Epithelial cell of esophagus (primary cell): ENCODE measurements around the gene DDX42.
A peak's percentile ranks its signal among the peaks of the same experiment; 100 is the strongest.

Experiments
- DNase-seq: peaks from one replicate; pipeline ENCODE4 v3.0.0; 2010; ENCODE audit warnings: low read depth
- H3K4me3 ChIP-seq: 2 replicates; pipeline ENCODE4 v1.5.1; 2011; ENCODE audit warnings: mild to moderate bottlenecking, low read length, control low read depth
- TF ChIP-seq, protein P1 (sequence below): IDR thresholded peaks from 2 replicates; pipeline ENCODE4 v1.5.1; 2011; ENCODE audit warnings: low read depth, mild to moderate bottlenecking, low read length, control low read depth, inconsistent platforms; ENCODE audit not compliant: insufficient read depth; ENCODE audit errors: missing control alignments

Gene DDX42

GRCh38 chr17:63827002-63827800, 53.2 kb downstream of the DDX42 start, which contains the start of the genes FTSJ3 and PSMC5:
Gene FTSJ3, minus strand, starts transcription at chr17:63827663. Its CDS starts 761 bp downstream, at chr17:63826902.
Gene PSMC5, plus strand, starts transcription at chr17:63827431. Its CDS starts 60 bp downstream, at chr17:63827491.
- TF ChIP-seq, protein P1, sequence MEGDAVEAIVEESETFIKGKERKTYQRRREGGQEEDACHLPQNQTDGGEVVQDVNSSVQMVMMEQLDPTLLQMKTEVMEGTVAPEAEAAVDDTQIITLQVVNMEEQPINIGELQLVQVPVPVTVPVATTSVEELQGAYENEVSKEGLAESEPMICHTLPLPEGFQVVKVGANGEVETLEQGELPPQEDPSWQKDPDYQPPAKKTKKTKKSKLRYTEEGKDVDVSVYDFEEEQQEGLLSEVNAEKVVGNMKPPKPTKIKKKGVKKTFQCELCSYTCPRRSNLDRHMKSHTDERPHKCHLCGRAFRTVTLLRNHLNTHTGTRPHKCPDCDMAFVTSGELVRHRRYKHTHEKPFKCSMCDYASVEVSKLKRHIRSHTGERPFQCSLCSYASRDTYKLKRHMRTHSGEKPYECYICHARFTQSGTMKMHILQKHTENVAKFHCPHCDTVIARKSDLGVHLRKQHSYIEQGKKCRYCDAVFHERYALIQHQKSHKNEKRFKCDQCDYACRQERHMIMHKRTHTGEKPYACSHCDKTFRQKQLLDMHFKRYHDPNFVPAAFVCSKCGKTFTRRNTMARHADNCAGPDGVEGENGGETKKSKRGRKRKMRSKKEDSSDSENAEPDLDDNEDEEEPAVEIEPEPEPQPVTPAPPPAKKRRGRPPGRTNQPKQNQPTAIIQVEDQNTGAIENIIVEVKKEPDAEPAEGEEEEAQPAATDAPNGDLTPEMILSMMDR, result peak; percentile 35
- peak; percentile 97 for DNase-seq
- peak within 1 kb of the TSS; percentile 88 for H3K4me3 ChIP-seq

DNA sequence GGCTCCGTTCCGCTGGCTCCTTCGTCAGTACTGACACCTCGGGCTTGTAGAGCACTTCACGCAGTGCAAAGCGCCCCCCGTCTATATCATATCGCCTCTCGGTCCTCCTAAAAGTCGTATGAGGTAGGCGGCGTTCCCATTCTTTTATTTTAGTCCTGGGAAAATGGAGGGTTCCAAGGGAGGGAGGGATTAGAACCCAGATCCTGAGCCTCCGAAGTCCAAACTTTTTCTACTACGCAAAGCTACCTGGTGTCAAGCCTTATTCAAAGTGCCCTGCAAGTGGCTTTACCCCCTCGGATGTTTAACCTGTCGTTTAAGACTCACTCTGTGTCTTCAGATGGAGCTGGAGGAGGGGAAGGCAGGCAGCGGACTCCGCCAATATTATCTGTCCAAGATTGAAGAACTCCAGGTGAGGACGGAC, 53.8 kb downstream of the DDX42 start:
- no peak for DNase-seq
- TF ChIP-seq, protein P1, result no peak
- peak overlapping the region; percentile 88 for H3K4me3 ChIP-seq

DNA sequence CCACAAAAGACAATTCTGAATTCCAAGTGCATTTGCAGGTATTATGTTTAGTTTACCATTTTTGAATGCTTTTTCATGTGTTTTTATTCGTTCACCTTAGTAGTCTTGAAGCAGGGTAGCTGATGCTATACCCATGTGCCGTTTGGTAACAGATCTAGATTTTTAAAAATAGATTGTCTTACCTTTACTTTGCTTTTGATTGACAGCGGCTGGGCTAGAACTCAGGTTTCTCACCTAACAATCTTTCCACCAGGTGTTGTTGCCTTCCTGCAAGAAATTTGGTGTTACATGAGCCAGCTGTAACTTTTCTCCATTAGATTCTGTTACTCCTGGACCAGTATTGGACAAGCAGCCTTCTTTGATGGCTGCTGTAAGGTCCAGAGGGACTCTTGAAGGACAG, 55.0 kb downstream of the DDX42 start:
- TF ChIP-seq, protein P1, result no peak
- peak overlapping the region; percentile 88 for H3K4me3 ChIP-seq

DNA sequence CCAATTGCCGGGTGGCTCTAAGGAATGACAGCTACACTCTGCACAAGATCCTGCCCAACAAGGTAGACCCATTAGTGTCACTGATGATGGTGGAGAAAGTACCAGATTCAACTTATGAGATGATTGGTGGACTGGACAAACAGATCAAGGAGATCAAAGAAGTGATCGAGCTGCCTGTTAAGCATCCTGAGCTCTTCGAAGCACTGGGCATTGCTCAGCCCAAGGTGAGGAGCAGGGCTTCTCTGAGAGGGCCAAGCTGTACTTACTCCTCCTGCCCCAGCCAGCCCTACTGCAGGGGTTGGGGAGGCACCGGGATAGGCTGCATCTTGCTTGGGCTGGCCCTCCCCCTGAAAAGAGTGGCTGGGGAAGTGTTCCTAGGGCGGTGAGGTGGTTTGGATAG, 56.3 kb downstream of the DDX42 start:
- H3K4me3 ChIP-seq, result no peak overlapping the region
- no peak for DNase-seq
- TF ChIP-seq, protein P1, result no peak

More for the DNA sequence above, 55.0 kb downstream of the DDX42 start:
- DNase-seq, result no peak

- DNase-seq, result no peak
- H3K4me3 ChIP-seq, result no peak overlapping the region
- TF ChIP-seq, protein P1, result no peak
These were observed 57.0 kb downstream of the DDX42 start for GRCh38 chr17:63830904-63831491.

DNA sequence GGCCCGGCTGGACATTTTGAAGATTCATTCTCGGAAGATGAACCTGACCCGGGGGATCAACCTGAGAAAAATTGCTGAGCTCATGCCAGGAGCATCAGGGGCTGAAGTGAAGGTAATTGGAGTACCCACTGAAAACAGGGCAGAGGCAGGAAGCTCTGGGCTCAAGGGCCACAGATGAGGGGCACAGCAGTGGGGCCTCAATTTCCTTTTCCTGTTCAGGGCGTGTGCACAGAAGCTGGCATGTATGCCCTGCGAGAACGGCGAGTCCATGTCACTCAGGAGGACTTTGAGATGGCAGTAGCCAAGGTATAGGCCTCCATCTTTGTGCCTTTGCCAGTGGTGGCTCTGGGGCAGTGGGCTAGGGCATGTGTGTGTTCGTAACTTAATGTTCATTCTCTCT, 57.5 kb downstream of the DDX42 start:
- DNase-seq, result no peak
- TF ChIP-seq, protein P1, result no peak
- no peak overlapping the region for H3K4me3 ChIP-seq

- DNase-seq, result no peak
- H3K4me3 ChIP-seq, result no peak overlapping the region
- TF ChIP-seq, protein P1, result no peak
These were observed 58.0 kb downstream of the DDX42 start for GRCh38 chr17:63832014-63832413.
